H1 (cell line): Measurements from ENCODE around the gene ADAMTS17.

ENCODE experiments used
- CTCF ChIP-seq, 3 experiments: IDR thresholded peaks; 1 replicate in 2 of 3; 2 replicates in 1 of 3; pipeline versions ENCODE4 v1.5.1 to v1.6.1; 2011; ENCODE audit warnings: low read length in 3 of 3, mild to moderate bottlenecking in 3 of 3, inconsistent platforms in 2 of 3, low read depth in 1 of 3, moderate library complexity in 1 of 3; ENCODE audit not compliant: insufficient read depth in 1 of 3; ENCODE audit errors: control extremely low read depth in 1 of 3
- POLR2AphosphoS5 ChIP-seq: IDR thresholded peaks from 2 replicates; pipeline ENCODE4 v1.6.1; 2011; ENCODE audit warnings: low read depth, low read length
- TCF12 ChIP-seq: IDR thresholded peaks from 2 replicates; pipeline ENCODE4 v1.6.1; 2011; ENCODE audit warnings: low read depth, mild to moderate bottlenecking, low read length

GRCh38 chr15:99955532-99955931, 386.2 kb downstream of the ADAMTS17 start:
- TF ChIP-seq CTCF (IDR thresholded peaks at IDR 0.05; ENCODE audit: control extremely low read depth in 1 of 3, insufficient read depth in 1 of 3, low read depth in 1 of 3, low read length in 3 of 3) (no peak), TCF12 (no peak), POLR2AphosphoS5 (no peak)
